HG02973 (cell line): Measurements from ENCODE around the gene TTC27.
"Not testable (repeated sequence)": the region's sequence is repeated elsewhere in the genome, so short reads cannot be mapped to it uniquely, and the experiment has no call there.

Experiments used
- ATAC-seq: cut with Tn5 transposase; IDR thresholded peaks from one replicate; pipeline ENCODE4 v1.9.1; 2021; ENCODE audit warnings: moderate library complexity; ENCODE audit not compliant: unreplicated experiment

The TTC27 gene

DNA sequence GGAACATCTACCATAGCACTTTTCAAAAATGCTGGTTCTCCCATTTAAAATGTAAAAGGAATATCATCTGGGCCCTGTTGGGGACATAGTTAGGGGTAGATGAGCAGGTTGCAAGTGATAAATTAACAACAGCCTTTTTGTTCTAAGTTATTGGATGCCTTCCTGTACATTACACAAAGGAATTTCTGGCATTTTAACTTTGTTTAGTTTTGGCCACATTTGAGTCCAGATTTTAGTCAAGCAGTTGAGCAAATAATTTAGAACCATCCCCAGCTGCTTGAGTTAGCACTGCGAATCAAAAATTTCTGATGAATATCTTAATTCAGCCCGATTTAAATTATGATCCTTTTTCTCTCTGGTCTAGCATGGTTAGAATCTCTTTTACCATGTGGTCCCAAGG is 124.4 kb downstream of the TTC27 start:
- no peak for ATAC-seq

DNA sequence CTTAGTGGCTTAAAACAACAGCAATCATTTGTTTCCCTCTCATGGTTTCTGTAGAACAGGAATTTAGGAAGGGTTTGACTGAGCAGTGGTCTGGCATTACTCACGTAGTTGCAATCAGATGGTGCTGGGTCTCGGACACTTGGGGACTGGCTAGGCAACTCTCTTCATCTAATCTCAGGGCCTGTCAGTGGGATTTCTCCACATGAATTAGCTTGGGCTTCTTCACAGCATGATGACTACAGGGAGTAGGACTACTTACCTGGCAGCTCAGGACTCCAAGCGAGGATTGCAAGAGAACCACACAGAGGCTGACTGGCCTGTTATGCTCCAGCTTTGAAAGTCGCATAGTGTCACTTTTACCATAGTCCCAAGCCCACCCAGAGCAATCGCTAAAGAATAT is 125.1 kb downstream of the TTC27 start:
- no peak for ATAC-seq

DNA sequence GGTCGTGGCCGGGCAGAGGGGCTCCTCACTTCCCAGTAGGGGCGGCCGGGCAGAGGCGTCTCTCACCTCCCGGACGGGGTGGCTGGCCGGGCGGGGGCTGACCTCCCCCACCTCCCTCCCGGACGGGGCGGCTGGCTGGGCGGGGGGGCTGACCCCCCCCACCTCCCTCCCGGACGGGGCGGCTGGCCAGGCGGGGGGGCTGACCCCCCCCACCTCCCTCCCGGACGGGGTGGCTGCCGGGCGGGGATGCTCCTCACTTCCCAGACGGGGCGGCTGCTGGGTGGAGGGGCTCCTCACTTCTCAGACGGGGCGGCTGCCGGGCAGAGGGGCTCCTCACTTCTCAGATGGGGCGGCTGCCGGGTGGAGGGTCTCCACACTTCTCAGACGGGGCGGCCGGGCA is 126.8 kb downstream of the TTC27 start:
- not testable (repeated sequence) for ATAC-seq

DNA sequence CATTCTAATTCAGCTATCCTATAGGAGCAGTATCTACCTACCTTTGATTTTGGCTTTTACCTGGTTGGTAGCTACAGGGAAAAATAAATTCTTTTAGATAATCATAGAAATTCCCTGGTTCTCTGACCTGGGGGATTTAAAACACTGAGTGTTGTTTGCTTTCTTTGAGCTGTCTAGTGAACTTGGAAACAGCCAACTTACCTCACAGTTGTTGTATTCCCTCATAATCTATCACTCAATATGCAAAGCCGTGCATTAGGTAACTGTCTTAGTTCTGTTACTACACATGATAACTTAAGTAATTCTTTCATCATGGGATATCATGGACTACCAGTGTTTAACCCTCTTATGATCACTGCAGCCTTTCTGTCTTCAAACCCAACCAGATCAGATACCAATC is 127.8 kb downstream of the TTC27 start:
- ATAC-seq: no peak

DNA sequence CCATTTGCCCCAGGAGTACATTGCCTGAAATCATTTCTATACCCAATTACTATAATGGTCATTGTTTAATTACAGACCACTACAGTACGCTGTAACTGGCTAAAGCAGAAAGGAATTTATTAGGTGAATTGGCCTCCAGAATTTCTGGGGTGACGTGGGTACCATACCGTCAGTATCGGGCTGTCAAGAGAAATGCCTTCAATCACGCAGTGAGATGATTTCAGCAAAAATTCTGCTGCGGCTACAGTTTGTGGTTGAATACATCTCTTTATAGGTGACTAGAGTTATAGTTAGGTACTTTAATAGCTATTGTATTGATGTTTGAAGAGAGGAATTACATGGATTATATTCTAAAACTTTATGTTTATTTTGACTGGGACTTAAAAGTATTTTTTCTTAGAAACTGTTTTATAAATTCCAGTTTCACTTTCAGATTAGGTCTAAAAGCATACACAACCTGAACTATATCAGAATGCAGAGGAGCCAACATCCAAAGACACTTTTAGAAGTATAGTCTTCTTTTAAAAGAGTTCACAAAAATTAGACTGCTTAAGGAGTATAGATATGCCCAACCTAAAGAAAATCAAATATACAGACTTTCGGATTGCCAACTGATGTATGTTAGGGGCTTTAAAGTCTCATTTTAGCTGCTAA is 128.4 kb downstream of the TTC27 start:
- no peak for ATAC-seq

DNA sequence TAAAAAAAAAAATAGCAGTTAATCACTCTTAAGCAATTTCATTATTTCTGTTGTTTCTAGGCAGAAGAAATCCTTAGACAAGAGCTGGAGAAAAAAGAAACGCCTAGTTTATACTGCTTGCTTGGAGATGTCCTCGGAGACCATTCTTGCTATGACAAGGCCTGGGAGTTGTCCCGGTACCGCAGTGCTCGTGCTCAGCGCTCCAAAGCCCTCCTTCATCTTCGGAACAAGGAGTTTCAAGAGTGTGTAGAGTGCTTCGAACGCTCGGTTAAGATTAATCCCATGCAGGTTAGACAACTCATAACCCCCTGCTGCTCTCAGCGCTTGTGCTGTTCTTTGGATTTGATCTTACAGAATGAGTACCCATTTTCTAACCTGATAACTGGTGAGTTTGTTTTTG is 130.4 kb downstream of the TTC27 start:
- ATAC-seq: no peak

DNA sequence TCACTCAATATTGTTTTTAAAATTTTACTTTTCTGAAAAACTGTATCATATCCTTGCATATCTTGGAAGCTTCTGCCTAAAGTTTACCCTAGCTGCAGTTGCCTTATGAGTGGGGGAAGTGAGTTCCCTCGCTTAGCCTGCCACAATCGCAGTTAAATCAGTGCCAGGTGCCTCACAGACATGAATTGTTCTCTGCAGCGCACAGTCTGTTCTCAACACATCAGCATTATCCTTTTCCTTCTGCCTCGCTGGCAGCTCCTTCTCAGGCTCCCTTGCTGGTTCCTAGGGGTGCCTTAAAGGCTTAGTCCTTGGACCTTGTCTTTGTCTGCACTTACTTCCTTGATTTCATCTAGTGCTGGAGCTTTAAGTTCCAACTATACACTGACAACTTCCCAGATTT is 132.8 kb downstream of the TTC27 start:
- ATAC-seq: no peak

DNA sequence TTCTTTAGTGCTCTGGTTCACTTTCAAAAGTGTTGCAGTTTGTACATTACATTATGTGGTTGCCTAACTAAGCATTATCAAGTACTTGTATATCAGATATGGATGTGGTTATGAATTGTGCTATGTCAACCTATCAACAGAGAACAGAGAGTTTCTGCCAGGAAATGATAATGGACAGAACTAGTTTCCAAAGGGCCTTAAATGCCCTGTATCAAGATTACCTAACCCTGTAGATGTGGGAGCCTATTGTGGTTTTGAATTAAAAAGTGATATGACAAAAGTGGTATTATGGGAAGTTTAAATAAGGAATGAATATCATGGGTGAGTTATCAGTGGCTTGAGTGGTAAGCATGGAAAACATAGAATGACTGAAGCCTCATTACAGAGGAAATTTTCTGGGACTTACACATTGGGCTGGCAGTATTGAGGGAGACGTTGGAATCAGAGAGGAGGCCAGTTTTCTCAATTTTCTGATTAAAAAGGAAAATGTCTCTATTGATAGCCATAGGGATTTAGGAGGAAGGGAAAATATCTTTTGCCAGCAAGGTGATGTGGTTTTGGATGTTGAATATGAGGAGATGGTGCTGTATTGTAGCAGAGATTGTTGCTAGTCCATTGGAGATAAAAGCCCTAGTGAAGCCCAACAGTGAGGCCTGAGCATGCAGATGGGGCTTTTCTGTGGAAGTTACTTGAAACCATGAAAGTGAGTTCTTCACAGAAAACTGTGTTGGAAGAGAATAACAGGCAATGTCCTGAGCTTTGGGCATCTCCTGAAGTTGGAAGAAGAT is 140.7 kb downstream of the TTC27 start:
- ATAC-seq: no peak

DNA sequence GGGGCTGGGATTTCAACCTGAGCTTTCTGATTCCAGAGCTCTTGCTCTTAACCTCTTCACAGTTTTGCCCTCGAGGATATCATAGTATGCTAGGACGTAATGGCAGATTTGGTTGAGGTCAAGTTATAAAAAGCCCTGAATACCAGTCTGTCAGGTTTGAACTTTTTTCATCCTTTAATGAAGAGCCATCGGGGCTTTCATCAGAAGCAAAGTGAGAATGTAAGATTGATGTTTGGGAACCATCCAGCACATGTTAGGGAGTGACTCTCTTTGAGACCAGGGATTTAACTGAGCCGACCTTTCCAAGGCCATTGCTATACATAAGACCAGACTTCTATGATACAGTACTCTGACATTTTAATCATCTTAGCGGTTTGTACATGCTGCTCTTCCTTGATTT is 142.5 kb downstream of the TTC27 start:
- ATAC-seq: no peak

DNA sequence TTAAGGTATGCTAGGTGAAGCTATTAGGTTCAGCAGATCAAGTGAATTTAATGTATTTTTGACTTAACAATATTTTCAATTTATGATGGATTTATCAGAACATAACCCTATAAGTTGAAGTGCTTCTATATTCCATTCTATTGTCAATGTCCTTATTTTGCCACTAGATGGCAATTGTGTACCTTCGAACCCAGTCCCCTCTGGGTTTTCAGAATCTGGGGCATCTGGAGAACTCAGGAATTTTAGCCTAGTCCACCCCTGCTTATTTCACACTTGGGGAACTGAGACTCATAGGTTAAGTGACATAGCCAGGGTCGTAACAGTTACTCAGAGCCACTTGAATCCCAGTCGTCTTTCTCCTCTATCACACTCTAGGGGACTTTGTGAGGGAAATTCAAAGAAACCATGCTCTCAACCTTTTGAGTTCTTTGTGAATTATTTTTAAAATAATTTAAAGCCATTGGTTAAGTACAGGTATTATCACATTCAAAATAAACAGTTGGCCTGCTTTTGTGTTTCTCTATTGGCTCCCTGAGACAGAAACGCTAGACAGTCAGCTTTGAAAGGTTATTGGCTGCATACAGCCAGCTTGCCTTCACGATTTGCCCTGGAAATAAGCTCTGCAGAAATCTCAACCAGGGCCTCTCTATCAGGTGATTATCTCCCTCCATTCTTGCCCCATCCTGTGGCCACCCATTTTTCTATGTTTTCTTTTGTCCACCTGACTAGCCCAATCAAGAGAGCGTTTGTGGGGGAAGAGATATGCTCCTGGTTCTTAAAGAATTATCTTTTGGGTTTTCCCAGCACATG is 145.0 kb downstream of the TTC27 start:
- ATAC-seq: no peak

DNA sequence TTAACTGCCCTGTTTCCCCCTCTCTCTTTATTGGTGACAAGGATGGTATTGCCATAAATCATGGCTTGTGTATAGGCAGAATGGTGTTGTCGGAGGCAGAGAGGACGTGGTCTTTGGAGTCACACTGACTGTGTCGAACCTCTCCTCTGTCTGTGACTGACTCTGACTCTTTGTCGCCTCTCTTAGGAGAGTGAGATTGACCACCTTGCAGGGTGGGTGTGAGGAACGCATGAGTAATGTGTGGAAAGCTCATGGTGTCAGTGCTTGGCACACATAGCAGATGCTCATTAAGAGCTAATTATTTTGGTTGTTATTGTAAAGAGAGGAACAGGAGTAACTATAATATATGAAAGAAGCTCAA is 145.6 kb downstream of the TTC27 start:
- ATAC-seq: no peak

DNA sequence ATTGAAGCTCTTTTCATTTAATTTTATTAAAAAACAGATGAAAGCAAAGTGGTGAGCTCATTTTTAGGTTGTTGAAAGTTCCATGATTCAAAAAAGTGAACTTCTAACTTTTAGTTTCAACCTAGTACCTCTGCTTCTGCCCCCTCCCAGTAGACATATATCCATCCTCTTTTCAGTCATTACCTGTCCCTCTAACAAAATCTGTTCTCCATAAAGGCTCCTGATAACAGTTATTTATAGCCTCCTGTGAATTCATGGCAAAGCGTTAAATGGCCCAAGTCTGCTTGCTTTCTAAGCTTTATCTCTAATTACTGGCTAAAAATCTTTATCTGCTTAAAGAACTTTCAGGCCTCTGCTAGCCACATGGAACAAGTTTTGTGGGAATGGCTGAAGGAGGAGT is 148.1 kb downstream of the TTC27 start:
- no peak for ATAC-seq

DNA sequence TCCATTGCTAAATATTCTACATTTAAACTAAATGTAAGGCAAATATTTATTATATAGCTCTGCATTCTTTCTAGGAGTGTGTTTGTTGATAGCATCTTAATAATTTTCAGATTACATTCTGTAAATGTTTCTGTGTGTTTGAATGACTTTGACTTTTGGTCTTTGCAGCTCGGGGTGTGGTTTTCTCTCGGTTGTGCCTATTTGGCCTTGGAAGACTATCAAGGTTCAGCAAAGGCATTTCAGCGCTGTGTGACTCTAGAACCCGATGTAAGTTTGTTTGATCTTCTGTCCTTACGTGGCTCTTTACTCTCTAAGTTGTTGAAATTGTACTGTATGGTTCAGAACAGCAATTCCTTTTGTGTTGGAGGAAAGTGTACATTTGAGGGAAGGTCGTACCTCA is 149.9 kb downstream of the TTC27 start:
- no peak for ATAC-seq

DNA sequence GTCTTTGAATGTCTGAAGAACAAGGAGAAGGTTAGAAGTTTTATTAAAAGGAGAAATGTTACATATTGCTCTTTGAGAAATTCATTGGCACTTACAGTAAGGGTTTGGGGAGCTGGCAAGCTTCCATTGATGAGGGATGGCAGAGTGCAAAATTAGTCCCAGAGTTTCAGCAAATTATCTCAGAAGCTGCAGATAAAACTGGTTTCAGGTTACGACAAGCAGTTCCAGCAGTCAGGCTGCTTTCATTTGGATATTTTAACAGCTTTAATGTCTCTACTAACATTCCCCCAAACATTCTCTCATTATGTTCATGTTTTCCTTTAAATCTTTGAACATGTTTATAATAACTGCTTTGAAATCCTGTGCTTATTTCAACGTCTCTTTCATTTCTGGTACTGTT is 153.1 kb downstream of the TTC27 start:
- ATAC-seq: no peak

DNA sequence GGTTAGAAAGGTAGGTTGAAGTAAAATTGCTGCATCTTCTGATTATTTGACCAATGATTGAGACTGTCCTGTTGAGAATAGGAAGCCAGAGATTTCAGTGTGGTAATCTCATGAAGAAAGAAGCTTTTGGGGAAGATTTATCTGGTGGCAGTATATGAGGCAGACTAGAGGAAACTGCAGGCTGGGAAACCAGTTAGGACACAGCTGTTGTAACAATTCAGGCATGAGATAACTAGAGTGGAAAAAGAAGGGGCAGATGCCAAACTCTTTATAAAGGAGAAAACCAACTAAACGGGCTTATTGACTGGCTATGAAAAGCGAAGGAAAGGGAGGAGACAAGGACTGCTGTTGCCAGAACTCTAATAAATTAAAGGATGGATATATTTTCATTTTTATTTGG is 155.6 kb downstream of the TTC27 start:
- ATAC-seq: no peak

DNA sequence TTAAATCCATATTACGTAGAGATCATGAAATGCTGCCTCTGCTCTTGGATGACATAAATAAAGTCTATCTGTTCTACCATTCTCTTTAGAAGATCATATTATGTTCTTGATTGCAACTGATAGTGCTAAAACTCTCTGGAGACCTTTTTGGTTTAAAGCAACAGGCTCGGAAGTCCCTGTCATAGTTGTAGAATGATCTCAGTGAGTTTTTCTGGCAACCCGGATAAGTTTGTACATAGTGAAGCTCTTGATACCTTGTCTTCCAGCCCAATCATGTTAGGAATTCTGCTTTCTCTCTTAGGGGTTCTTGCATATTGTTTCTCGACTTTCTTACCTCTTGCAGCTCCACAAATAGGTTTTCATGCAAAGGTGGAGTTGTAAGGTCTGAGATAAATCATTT is 156.1 kb downstream of the TTC27 start:
- no peak for ATAC-seq

DNA sequence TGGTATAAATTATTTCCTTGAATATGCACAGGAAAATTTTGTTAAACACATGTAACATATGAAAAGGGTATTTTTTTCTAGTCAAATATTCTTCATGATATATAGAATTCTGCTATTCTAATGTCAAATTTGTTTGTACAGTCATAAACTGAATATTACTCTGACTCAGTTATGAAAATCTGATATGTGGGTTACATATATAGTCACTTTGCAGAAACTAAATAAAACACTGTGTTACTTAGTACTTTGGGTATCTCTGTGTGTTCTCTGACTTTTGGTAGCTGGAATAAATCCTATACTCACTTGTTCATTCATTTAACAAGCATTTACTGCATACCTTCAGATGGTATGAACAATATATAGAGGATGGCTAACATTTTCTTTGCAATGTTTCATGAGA is 159.4 kb downstream of the TTC27 start:
- ATAC-seq: no peak

DNA sequence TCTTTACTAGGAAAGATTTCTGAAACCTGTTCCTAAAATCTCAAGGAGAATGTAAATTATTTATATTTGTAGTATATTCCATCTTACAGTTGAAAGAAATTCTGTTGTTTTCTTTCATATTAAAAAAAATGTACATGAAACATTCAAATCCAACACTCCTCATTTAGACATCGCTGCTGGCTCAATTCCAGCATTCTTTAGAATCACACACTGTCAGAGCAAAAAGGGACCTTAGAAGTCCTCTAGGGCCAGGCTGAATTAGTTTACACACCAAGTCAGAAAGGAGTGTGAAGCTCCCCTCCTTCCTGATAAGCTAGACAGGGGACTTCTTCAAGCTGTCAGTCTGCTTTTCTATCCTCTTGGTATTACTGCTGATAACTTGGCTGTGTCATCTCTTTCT is 160.3 kb downstream of the TTC27 start:
- ATAC-seq: no peak

DNA sequence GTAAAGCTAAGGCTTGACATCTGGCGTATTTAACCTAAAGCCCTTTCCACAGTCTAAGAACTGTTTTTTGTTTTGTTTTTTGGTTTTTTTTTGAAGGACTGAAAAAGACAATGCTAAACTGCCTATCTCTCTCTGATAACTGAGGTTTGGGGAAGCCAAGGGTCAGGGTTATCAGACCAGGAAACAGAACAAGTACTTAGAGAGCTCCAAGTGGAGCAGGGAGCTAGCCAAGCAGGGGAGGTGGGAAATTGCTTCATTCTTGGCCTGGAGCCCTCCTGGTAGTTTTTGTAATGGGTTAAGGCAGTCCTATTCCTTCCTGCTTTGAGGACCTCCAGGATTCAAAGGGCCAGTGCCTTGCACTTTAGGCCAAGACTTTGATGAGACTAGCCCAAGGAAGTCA is 164.6 kb downstream of the TTC27 start:
- no peak for ATAC-seq

DNA sequence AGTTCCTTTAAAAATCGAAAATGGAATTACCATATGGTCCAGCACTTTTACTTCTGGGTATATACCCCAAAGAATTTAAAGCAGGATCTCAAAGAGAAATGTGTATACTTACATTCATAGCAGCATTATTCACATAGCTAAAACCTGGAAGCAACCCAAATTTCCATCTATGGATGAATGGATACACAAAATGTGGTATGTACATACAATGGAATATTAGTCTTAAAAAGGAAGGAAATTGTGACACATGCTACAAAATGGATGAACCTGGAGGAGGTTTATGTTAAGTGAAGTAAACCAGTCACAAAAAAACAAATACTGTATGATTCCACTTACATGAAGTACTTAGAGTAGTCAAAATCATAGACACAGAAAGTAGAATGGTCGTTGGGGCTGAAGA is 171.0 kb downstream of the TTC27 start:
- ATAC-seq: no peak

DNA sequence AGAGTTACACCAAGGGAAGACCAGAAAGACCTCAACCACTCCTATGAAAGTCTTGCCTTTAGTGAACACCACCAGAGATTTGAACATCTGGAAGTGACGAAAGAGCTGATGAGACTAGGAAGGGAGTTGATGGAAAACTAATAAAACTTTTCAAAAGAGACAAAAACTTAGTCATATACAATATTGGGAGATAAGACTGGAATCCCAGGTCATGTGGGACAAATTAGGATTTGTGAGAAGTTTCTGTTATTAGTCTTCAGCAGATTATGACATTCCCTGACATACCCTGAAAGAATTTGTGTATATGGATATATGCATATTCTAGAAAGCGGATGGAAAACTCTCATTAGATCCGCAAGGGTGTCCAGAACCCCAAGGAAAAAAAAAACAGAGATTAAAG is 173.9 kb downstream of the TTC27 start:
- ATAC-seq: no peak

DNA sequence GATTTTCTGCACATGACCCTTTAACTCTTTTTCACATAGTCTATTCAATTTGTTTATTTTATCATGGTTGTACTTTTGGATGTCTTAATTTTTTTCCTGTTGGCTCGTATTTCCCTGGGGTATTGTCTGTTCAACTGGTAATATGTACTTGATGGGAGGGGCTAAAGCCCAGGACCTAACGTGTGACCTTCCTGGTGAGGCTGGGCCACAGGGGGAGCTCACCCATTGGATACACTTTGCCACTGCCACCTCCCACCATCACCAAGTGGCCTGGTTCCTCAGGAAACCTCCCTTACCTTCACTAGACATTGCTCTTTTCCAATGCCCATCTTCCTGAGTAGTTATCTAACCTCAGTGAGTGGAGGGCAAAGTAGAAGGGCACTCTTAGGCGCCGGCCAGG is 175.0 kb downstream of the TTC27 start:
- ATAC-seq: no peak
